Neural crest cell (in vitro differentiated cells): Measurements from ENCODE around the gene DLK2. TPM values are rescaled to one million over a fixed set of nuclear protein-coding genes. Genes with fewer than 3 reads are reported as not detected.
"Not testable (repeated sequence)": the region's sequence is repeated elsewhere in the genome, so short reads cannot be mapped to it uniquely, and the experiment has no call there.

Experiments
- DNase-seq: peaks from one replicate; pipeline ENCODE4 v3.0.0; 2021; ENCODE audit warnings: low read depth, mixed read lengths, low spot score
- H3K27ac Mint-ChIP-seq: one replicate; pipeline ENCODE4 v1.8.0; 2021; ENCODE audit warnings: mild to moderate bottlenecking, mixed read lengths; ENCODE audit not compliant: unreplicated experiment
- H3K27me3 Mint-ChIP-seq: 2 replicates; pipeline ENCODE4 v1.8.0; 2021; ENCODE audit warnings: low read depth, mild to moderate bottlenecking, mixed read lengths
- H3K36me3 Mint-ChIP-seq: 2 replicates; pipeline ENCODE4 v1.8.0; 2021; ENCODE audit warnings: low read depth, mild to moderate bottlenecking, mixed read lengths
- H3K4me1 Mint-ChIP-seq: 2 replicates; pipeline ENCODE4 v1.8.0; 2021; ENCODE audit warnings: mixed read lengths
- H3K4me3 Mint-ChIP-seq: one replicate; pipeline ENCODE4 v1.8.0; 2021; ENCODE audit warnings: mild to moderate bottlenecking, mixed read lengths
- H3K9me3 Mint-ChIP-seq: 2 replicates; pipeline ENCODE4 v1.8.0; 2021; ENCODE audit warnings: mixed read lengths
- CTCF ChIP-seq: fragments of 200-600 bp; sonication (generic); conservative IDR thresholded peaks from 2 replicates; pipeline ENCODE4 v1.5.0; 2021; ENCODE audit warnings: antibody characterized with exemption, mild to moderate bottlenecking
- total RNA-seq: library from RNA; stranded (reverse); gene quantifications from 2 replicates; pipeline ENCODE4 v1.2.1, GENCODE V29; 2021

Gene DLK2
- total RNA-seq, 1 donor from 2014 or later = 1.5 TPM

- no peak for TF ChIP-seq CTCF
- no peak for DNase-seq
- Mint-ChIP-seq H3K27me3 (peaks cover 43% of the 10 kb centered on the region), H3K36me3 (no peaks in the 10 kb centered on the region), H3K9me3 (no peaks in the 10 kb centered on the region), H3K4me1 (no peaks in the 10 kb centered on the region), H3K27ac (no peak overlapping the region), H3K4me3 (no peak overlapping the region)
These were observed 35.2 kb downstream of the DLK2 start for GRCh38 chr6:43420012-43420709.

GRCh38 chr6:43416935-43417334 lies 38.4 kb downstream of the DLK2 start:
- H3K36me3 Mint-ChIP-seq = no peaks in the 10 kb centered on the region
- no peak for TF ChIP-seq CTCF
- H3K27ac Mint-ChIP-seq = no peak overlapping the region
- no peaks in the 10 kb centered on the region for H3K9me3 Mint-ChIP-seq
- H3K4me1 Mint-ChIP-seq = no peaks in the 10 kb centered on the region
- no peak for DNase-seq
- H3K4me3 Mint-ChIP-seq = no peak overlapping the region
- H3K27me3 Mint-ChIP-seq = peaks cover 48% of the 10 kb centered on the region

GRCh38 chr6:43415275-43415674 lies 40.1 kb downstream of the DLK2 start:
- not testable (repeated sequence) for H3K4me3 Mint-ChIP-seq, H3K9me3 Mint-ChIP-seq, H3K27ac Mint-ChIP-seq, DNase-seq, H3K4me1 Mint-ChIP-seq, H3K36me3 Mint-ChIP-seq
- H3K27me3 Mint-ChIP-seq = peaks cover 46% of the 10 kb centered on the region

GRCh38 chr6:43413002-43413401 lies 42.3 kb downstream of the DLK2 start:
- H3K4me1 Mint-ChIP-seq = no peaks in the 10 kb centered on the region
- H3K27me3 Mint-ChIP-seq = peaks cover 43% of the 10 kb centered on the region
- no peaks in the 10 kb centered on the region for H3K9me3 Mint-ChIP-seq
- H3K27ac Mint-ChIP-seq = no peak overlapping the region
- H3K36me3 Mint-ChIP-seq = no peaks in the 10 kb centered on the region
- TF ChIP-seq CTCF = no peak
- no peak overlapping the region for H3K4me3 Mint-ChIP-seq
- no peak for DNase-seq

- no peaks in the 10 kb centered on the region for H3K9me3 Mint-ChIP-seq
These were observed 42.8 kb downstream of the DLK2 start for GRCh38 chr6:43412541-43412940.

GRCh38 chr6:43410776-43411175 lies 44.6 kb downstream of the DLK2 start:
- H3K27ac Mint-ChIP-seq, H3K4me1 Mint-ChIP-seq, H3K36me3 Mint-ChIP-seq, H3K9me3 Mint-ChIP-seq, DNase-seq, H3K4me3 Mint-ChIP-seq: not testable (repeated sequence)
- peaks cover 35% of the 10 kb centered on the region for H3K27me3 Mint-ChIP-seq

More at GRCh38 chr6:43412541-43412940, 42.8 kb downstream of the DLK2 start:
- Mint-ChIP-seq H3K27me3 (peaks cover 40% of the 10 kb centered on the region), H3K27ac (no peak overlapping the region), H3K4me1 (no peaks in the 10 kb centered on the region), H3K4me3 (no peak overlapping the region), H3K36me3 (no peaks in the 10 kb centered on the region)
- DNase-seq = no peak
- no peak for TF ChIP-seq CTCF
